Endodermal cell (in vitro differentiated cells): ENCODE results near the gene GLIPR1L1. TPM values are rescaled to one million over a fixed set of nuclear protein-coding genes. Genes with fewer than 3 reads are reported as not detected.

Experiments
- DNase-seq: peaks from one replicate; pipeline ENCODE4 v3.0.0-alpha.2; 2017
- H3K27ac ChIP-seq: 2 replicates; pipeline ENCODE4 v1.5.1; 2013; ENCODE audit warnings: mild to moderate bottlenecking, low read depth, low read length, moderate library complexity
- H3K27me3 ChIP-seq: 2 replicates; pipeline ENCODE4 v1.6.1; 2013; ENCODE audit warnings: mild to moderate bottlenecking, low read length, moderate library complexity; ENCODE audit not compliant: insufficient read depth, control insufficient read depth, poor library complexity, severe bottlenecking
- H3K36me3 ChIP-seq: 2 replicates; pipeline ENCODE4 v1.7.0; 2013; ENCODE audit warnings: mild to moderate bottlenecking, low read length, moderate library complexity; ENCODE audit not compliant: control insufficient read depth, insufficient read depth
- H3K4me1 ChIP-seq: one replicate; pipeline ENCODE4 v1.7.0; 2013; ENCODE audit warnings: low read length; ENCODE audit not compliant: control insufficient read depth, insufficient read depth
- H3K4me3 ChIP-seq: 2 replicates; pipeline ENCODE4 v1.5.1; 2013; ENCODE audit warnings: mild to moderate bottlenecking, low read length, moderate library complexity
- H3K9ac ChIP-seq: 2 replicates; pipeline ENCODE4 v1.6.1; 2013; ENCODE audit warnings: mild to moderate bottlenecking, low read length, moderate library complexity; ENCODE audit not compliant: poor library complexity, severe bottlenecking; ENCODE audit errors: extremely low read depth
- H3K9me3 ChIP-seq: 2 replicates; pipeline ENCODE4 v1.6.1; 2013; ENCODE audit warnings: mild to moderate bottlenecking, low read length, moderate library complexity; ENCODE audit not compliant: control insufficient read depth
- H3K27ac Mint-ChIP-seq: 2 replicates; pipeline ENCODE4 v1.8.0; 2020; ENCODE audit warnings: mixed read lengths
- H3K27me3 Mint-ChIP-seq: 2 replicates; pipeline ENCODE4 v1.8.0; 2021; ENCODE audit warnings: mild to moderate bottlenecking, mixed read lengths; ENCODE audit not compliant: insufficient read depth
- H3K36me3 Mint-ChIP-seq: 2 replicates; pipeline ENCODE4 v1.8.0; 2020; ENCODE audit warnings: low read depth, mixed read lengths
- H3K4me1 Mint-ChIP-seq: 2 replicates; pipeline ENCODE4 v1.8.0; 2020; ENCODE audit warnings: mixed read lengths
- H3K4me3 Mint-ChIP-seq: 2 replicates; pipeline ENCODE4 v1.8.0; 2020; ENCODE audit warnings: mild to moderate bottlenecking, moderate library complexity, mixed read lengths
- H3K9me3 Mint-ChIP-seq: 2 replicates; pipeline ENCODE4 v1.8.0; 2020; ENCODE audit warnings: mild to moderate bottlenecking, mixed read lengths
- WGBS, 2 experiments: methylation state at CpG; one replicate each; pipeline versions ENCODE4 v1.1.5 to v1.1.7; 2013; ENCODE audit warnings: missing lambda C conversion rate in 2 of 2, mixed read lengths in 1 of 2; ENCODE audit not compliant: insufficient coverage in 1 of 2, insufficient read length in 1 of 2; 5-methylcytosine and 5-hydroxymethylcytosine counted together
- total RNA-seq, 2 donors: library from RNA; stranded (reverse); fragmentation: NEBNext Ultra II Directional in 1 of 2; extraction: Animal tissue kit (Norgen Biotek cat#: 25700) in 1 of 2; gene quantifications; 2 replicates in 1 of 2; 3 replicates in 1 of 2; pipeline ENCODE4 v1.2.1, GENCODE V29; 2021
- TF ChIP-seq, protein P1 (sequence below): fragments of 200-600 bp; sonication (generic); conservative IDR thresholded peaks from 2 replicates; pipeline ENCODE4 v1.5.0; 2021; ENCODE audit warnings: antibody characterized with exemption, mild to moderate bottlenecking

GLIPR1L1 gene
- total RNA-seq, 2 donors from 2014 or later, result 1.3 TPM; not detected in 1

DNA sequence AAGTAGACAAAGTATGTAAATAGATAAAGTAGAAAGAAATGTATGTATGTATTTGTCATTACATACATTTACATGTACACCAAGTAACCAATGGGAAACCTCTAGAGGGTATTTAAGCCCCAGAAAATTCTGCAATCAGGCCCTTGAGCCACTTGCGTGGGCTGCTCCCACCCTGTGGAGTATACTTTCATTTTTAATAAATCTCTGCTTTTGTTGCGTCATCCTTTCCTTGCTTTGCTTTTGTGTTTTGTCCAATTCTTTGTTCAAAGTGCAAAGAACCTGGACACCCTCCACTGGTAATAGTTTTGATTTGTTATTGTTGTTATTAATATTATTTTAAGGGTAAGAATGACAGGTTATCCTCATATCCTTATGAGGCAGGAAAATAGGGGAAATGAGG is 26.2 kb upstream of the GLIPR1L1 start:
- Histone ChIP-seq H3K4me3 (no peak overlapping the region), H3K27ac (no peak overlapping the region), H3K9me3 (peaks cover 4% of the 10 kb centered on the region), H3K27me3 (no peaks in the 10 kb centered on the region), H3K4me1 (no peaks in the 10 kb centered on the region), H3K9ac (no peak overlapping the region), H3K36me3 (no peaks in the 10 kb centered on the region)
- no peak overlapping the region for H3K4me3 Mint-ChIP-seq
- peaks cover 16% of the 10 kb centered on the region for H3K4me1 Mint-ChIP-seq
- H3K9me3 Mint-ChIP-seq, result no peaks in the 10 kb centered on the region
- H3K36me3 Mint-ChIP-seq, result no peaks in the 10 kb centered on the region
- H3K27me3 Mint-ChIP-seq, result no peaks in the 10 kb centered on the region
- 94% methylated on average over 2 of the region's 2 CpGs; no CpG with 5 or more reads in 1 of the 2 experiments for WGBS, 2 experiments
- no peak for DNase-seq
- TF ChIP-seq, protein P1, sequence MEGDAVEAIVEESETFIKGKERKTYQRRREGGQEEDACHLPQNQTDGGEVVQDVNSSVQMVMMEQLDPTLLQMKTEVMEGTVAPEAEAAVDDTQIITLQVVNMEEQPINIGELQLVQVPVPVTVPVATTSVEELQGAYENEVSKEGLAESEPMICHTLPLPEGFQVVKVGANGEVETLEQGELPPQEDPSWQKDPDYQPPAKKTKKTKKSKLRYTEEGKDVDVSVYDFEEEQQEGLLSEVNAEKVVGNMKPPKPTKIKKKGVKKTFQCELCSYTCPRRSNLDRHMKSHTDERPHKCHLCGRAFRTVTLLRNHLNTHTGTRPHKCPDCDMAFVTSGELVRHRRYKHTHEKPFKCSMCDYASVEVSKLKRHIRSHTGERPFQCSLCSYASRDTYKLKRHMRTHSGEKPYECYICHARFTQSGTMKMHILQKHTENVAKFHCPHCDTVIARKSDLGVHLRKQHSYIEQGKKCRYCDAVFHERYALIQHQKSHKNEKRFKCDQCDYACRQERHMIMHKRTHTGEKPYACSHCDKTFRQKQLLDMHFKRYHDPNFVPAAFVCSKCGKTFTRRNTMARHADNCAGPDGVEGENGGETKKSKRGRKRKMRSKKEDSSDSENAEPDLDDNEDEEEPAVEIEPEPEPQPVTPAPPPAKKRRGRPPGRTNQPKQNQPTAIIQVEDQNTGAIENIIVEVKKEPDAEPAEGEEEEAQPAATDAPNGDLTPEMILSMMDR, result no peak
- no peak overlapping the region for H3K27ac Mint-ChIP-seq

DNA sequence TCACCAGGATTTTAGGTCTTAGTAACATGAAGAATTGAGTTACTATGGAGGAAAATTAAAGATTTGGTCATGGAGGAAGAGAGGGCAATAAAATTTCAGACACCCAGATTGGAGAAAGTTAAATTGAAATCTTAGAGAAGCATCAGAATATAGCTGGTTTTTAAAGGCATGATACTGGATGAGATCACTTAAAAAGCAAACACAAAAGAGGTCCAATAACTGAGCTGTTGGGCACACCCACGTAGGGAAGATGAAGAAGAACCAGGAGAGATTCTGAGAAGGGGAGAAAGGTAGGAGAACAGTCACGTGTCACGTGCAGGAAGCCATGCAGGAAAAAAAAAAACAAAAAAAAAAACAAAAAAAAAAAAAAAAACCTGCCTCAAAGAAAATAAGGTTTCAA is 23.1 kb upstream of the GLIPR1L1 start:
- Mint-ChIP-seq H3K27ac (no peak overlapping the region), H3K4me3 (no peak overlapping the region), H3K36me3 (no peaks in the 10 kb centered on the region), H3K4me1 (peaks cover 19% of the 10 kb centered on the region), H3K9me3 (no peaks in the 10 kb centered on the region), H3K27me3 (no peaks in the 10 kb centered on the region)
- Histone ChIP-seq H3K9me3 (no peaks in the 10 kb centered on the region), H3K4me3 (no peak overlapping the region), H3K27me3 (peaks cover 12% of the 10 kb centered on the region), H3K4me1 (no peaks in the 10 kb centered on the region), H3K9ac (no peak overlapping the region), H3K36me3 (no peaks in the 10 kb centered on the region), H3K27ac (no peak overlapping the region)
- no peak for DNase-seq
- 88 to 100% methylated on average over 1 of the region's 3 CpGs for WGBS, 2 experiments
- TF ChIP-seq, protein P1, result no peak

DNA sequence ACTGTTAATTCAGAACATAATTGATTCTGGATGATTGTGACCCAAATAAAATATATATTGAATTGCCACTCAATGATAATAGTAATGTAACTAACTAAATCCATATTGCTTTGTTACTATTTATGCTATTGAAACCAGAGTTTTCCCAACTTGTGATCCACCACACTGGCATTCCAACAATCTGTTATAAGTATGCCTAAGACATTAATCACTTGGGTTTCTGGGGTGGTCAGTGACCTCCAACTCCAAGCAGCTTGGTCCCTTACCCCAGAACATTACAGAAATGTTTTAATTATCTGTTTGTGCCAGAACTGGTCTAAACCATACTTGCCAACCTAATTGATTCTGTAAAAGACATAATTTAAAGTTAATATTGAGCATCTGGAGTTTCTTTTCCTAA is 19.0 kb upstream of the GLIPR1L1 start:
- Mint-ChIP-seq H3K4me3 (no peak overlapping the region), H3K36me3 (no peaks in the 10 kb centered on the region), H3K27ac (no peak overlapping the region), H3K4me1 (peaks cover 22% of the 10 kb centered on the region), H3K27me3 (no peaks in the 10 kb centered on the region), H3K9me3 (no peaks in the 10 kb centered on the region)
- H3K36me3 ChIP-seq, result no peaks in the 10 kb centered on the region
- H3K4me3 ChIP-seq, result no peak overlapping the region
- no peak overlapping the region for H3K9ac ChIP-seq
- no peaks in the 10 kb centered on the region for H3K4me1 ChIP-seq
- TF ChIP-seq, protein P1, result no peak
- H3K27ac ChIP-seq, result no peak overlapping the region
- H3K9me3 ChIP-seq, result no peaks in the 10 kb centered on the region
- no peak for DNase-seq
- peaks cover 14% of the 10 kb centered on the region for H3K27me3 ChIP-seq
